Upper lobe of left lung (tissue), 6 donors: Measurements from ENCODE around the gene ACBD6. TPM values are rescaled to one million over a fixed set of nuclear protein-coding genes. Genes with fewer than 3 reads are reported as not detected.
"Not testable (repeated sequence)": the region's sequence is repeated elsewhere in the genome, so short reads cannot be mapped to it uniquely, and the experiment has no call there.

Experiments used
- ATAC-seq, 2 donors: fragments of 200-7000 bp; cut with Tn5 transposase; one replicate each; pipeline ENCODE4 v1.9.1; 2022; ENCODE audit warnings: mild to moderate bottlenecking in 2 of 2, moderate library complexity in 2 of 2; ENCODE audit not compliant: low FRiP score in 2 of 2
- DNase-seq, 2 donors: peaks; one replicate each; pipeline ENCODE4 v3.0.0-alpha.2; 2019 to 2020
- H3K27ac ChIP-seq, 4 donors: fragments of 200-600 bp; sonication (generic); one replicate each; pipeline ENCODE4 v1.5.1; 2016 to 2019
- H3K27me3 ChIP-seq, 4 donors: fragments of 200-600 bp; sonication (generic); one replicate each; pipeline ENCODE4 v1.5.1; 2017 to 2019
- H3K36me3 ChIP-seq, 4 donors: fragments of 200-600 bp; sonication (generic); one replicate each; pipeline ENCODE4 v1.5.1; 2016 to 2019
- H3K4me1 ChIP-seq, 4 donors: fragments of 200-600 bp; sonication (generic); one replicate each; pipeline ENCODE4 v1.5.1; 2018 to 2019
- H3K4me3 ChIP-seq, 4 donors: fragments of 200-600 bp; sonication (generic); one replicate each; pipeline ENCODE4 v1.5.1; 2017 to 2019; ENCODE audit warnings: mild to moderate bottlenecking in 2 of 4, moderate library complexity in 1 of 4
- H3K9me3 ChIP-seq, 4 donors: fragments of 200-600 bp; sonication (generic); one replicate each; pipeline ENCODE4 v1.5.1; 2018 to 2019
- EP300 ChIP-seq, 4 donors: sonication (generic); formaldehyde crosslinking; IDR thresholded peaks; one replicate each; pipeline ENCODE4 v1.5.1; 2017; ENCODE audit warnings: antibody characterized with exemption in 4 of 4, control low read depth in 2 of 4
- POLR2A ChIP-seq, 4 donors: fragments of 450-650 bp; IDR thresholded peaks; one replicate each; pipeline ENCODE4 v1.5.1; 2016 to 2017; ENCODE audit warnings: antibody characterized with exemption in 4 of 4, mild to moderate bottlenecking in 2 of 4
- POLR2AphosphoS5 ChIP-seq, 2 donors: sonication (generic); formaldehyde crosslinking; IDR thresholded peaks; one replicate each; pipeline ENCODE4 v1.5.1; 2017; ENCODE audit warnings: antibody characterized with exemption in 2 of 2
- WGBS, 2 donors: methylation state at CpG; one replicate each; pipeline ENCODE4 v1.1.5; 2017 to 2018; 5-methylcytosine and 5-hydroxymethylcytosine counted together
- total RNA-seq, 6 donors: library from RNA; depleted of rRNA in 4 of 6; stranded (reverse); fragments of >200 nt in 4 of 6; gene quantifications; one replicate each; pipeline versions ENCODE4 v1.1.0 to v1.2.1, GENCODE V29; 2016 to 2021
- TF ChIP-seq, protein P1 (sequence below), 6 experiments: fragments of 450-650 bp in 4 of 6; fragments of 200-600 bp in 2 of 6; sonication (generic) in 2 of 6; IDR thresholded peaks; one replicate each; pipeline ENCODE4 v1.5.1; 2016 to 2019; ENCODE audit warnings: antibody characterized with exemption in 6 of 6
- donor health status: DM: no; HTN: no; CAD: no; lungs with moderate emphysema.
- donor health status: DM: no; HTN: yes; CAD: no; lungs with severe emphysema.

ACBD6 gene
- total RNA-seq, 6 donors from 2014 or later, result 24.9 to 72.3 (median 51.5) TPM

DNA sequence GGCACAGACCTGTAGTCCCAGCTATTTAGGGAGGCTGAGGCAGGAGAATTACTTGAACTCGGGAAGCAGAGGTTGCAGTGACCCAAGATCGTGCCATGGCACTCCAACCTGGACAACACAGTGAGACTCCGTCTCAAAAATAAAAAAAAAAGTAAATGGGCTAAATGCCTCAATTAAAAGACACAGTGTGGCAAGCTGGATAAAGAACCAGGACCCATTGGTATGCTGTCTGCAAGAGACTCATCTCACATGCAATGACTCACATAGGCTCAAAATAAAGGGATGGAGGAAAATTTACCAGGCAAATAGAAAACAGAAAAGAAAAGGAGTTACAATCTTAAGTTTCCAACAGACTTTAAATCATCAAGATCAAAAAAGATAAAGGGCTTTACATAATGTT, 40.3 kb downstream of the ACBD6 start:
- WGBS, 2 donors, result 79 to 96% methylated on average over 3 of the region's 3 CpGs
- Histone ChIP-seq H3K27ac (no peak overlapping the region), H3K36me3 (no peaks in the 10 kb centered on the region), H3K9me3 (peaks cover 0 to 27% (median 15%) of the 10 kb centered on the region in 4 donors), H3K4me1 (no peaks in the 10 kb centered on the region), H3K4me3 (no peak overlapping the region), H3K27me3 (no peaks in the 10 kb centered on the region)
- no peak for DNase-seq
- no peak for TF ChIP-seq POLR2A (IDR thresholded peaks at IDR 0.05)
- no peak for ATAC-seq

DNA sequence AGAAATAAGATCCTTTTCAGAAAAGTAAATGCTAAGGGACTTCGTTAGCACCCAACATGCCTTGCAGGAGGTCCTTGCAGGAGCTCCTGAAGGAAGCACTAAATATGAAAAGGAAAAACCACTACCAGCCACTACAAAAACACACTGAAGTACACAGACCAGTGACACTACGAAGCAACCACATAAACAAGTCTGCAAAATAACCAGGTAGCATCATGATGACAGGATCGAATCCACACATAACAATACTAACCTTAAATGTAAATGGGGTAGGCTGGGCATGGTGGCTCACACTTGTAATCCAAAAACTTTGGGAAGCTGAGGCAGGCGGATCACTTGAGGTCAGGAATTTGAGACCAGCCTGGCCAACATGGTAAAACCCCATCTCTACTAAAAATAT, 40.7 kb downstream of the ACBD6 start:
- 91 to 96% methylated on average over 4 of the region's 4 CpGs for WGBS, 2 donors
- H3K36me3 ChIP-seq, DNase-seq, H3K27me3 ChIP-seq, H3K4me1 ChIP-seq, H3K4me3 ChIP-seq, H3K27ac ChIP-seq, ATAC-seq: not testable (repeated sequence)
- H3K9me3 ChIP-seq, result peaks cover 0 to 27% (median 15%) of the 10 kb centered on the region in 4 donors

DNA sequence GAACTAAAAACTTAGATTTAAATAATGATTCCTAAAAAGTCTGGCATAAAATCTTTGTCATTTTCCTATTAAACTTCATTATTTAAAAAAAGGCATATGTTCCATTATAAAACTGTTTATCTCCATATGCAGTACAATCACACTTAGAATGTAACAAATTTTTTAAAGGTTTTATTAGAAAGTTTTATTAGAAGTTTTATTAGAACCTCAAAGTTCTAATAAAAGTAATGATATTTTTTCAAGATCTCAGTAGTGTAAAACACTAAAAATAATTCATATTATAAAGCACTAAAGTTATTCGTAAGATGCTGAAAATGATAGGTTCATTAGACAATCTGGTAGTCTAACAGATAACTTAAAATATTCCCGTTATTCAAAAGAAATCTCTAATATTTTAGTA, 43.6 kb downstream of the ACBD6 start:
- ATAC-seq, result no peak
- no peaks in the 10 kb centered on the region for H3K36me3 ChIP-seq
- TF ChIP-seq EP300 (IDR thresholded peaks at IDR 0.05) (no peak), POLR2AphosphoS5 (IDR thresholded peaks at IDR 0.05) (no peak), POLR2A (IDR thresholded peaks at IDR 0.05) (no peak)
- TF ChIP-seq, protein P1, sequence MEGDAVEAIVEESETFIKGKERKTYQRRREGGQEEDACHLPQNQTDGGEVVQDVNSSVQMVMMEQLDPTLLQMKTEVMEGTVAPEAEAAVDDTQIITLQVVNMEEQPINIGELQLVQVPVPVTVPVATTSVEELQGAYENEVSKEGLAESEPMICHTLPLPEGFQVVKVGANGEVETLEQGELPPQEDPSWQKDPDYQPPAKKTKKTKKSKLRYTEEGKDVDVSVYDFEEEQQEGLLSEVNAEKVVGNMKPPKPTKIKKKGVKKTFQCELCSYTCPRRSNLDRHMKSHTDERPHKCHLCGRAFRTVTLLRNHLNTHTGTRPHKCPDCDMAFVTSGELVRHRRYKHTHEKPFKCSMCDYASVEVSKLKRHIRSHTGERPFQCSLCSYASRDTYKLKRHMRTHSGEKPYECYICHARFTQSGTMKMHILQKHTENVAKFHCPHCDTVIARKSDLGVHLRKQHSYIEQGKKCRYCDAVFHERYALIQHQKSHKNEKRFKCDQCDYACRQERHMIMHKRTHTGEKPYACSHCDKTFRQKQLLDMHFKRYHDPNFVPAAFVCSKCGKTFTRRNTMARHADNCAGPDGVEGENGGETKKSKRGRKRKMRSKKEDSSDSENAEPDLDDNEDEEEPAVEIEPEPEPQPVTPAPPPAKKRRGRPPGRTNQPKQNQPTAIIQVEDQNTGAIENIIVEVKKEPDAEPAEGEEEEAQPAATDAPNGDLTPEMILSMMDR (IDR thresholded peaks at IDR 0.05), result no peak
- no peak for DNase-seq
- 88 to 92% methylated on average over 2 of the region's 2 CpGs for WGBS, 2 donors
- H3K27ac ChIP-seq, result no peak overlapping the region
- no peak overlapping the region for H3K4me3 ChIP-seq
- peaks cover 0 to 15% (median 10%) of the 10 kb centered on the region in 4 donors for H3K9me3 ChIP-seq
- no peaks in the 10 kb centered on the region for H3K27me3 ChIP-seq
- no peaks in the 10 kb centered on the region for H3K4me1 ChIP-seq

DNA sequence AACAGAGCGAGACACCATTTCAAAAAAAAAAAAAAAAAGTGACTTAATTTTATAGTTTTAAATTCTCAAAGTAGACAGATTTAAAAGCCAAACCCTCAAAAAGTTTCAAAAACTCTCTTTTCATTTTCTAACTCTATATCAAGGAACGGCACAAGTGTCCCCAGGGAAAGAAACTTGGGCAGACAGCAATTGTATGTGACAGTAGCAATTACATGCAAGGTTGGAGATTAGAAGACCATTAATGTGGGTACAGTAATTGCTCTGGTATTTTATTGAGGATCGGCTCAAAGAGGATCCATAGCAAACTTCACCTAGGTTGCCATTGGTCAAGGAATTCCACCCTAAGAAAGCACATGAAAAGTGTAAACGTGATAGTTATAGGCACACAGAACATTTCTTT, 46.2 kb downstream of the ACBD6 start:
- WGBS, 2 donors, result 98% methylated on average over 4 of the region's 4 CpGs
- H3K27ac ChIP-seq, result no peak overlapping the region
- DNase-seq (no peak), ATAC-seq (no peak)
- H3K27me3 ChIP-seq, result no peaks in the 10 kb centered on the region
- H3K4me1 ChIP-seq, result no peaks in the 10 kb centered on the region
- no peak overlapping the region for H3K4me3 ChIP-seq
- H3K36me3 ChIP-seq, result peaks cover 0 to 3% (median 0%) of the 10 kb centered on the region in 4 donors
- H3K9me3 ChIP-seq, result peaks cover 0 to 6% (median 0%) of the 10 kb centered on the region in 4 donors
- no peak for TF ChIP-seq POLR2A (IDR thresholded peaks at IDR 0.05)

DNA sequence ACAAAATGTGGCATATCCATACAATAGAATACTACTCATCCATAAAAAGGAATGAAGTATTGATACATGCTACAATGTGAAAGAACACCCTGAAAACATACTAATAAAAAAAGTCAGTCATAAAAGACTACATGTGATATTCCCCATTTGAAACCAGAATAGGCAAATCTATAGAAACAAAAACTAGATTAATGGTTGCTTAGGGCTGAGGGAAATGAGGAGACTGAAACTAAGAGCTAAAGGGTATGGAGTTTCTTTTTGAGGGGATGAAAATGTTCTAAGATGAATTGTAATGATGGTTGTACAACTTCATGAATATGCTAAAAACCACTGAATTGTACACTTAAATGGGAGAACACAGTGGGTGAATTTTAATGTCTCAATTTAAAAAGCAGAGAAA, 50.9 kb downstream of the ACBD6 start:
- Histone ChIP-seq H3K9me3 (peaks cover 0 to 6% (median 0%) of the 10 kb centered on the region in 4 donors), H3K4me3 (no peak overlapping the region), H3K27me3 (no peaks in the 10 kb centered on the region), H3K36me3 (peaks cover 0 to 3% (median 0%) of the 10 kb centered on the region in 4 donors), H3K27ac (no peak overlapping the region), H3K4me1 (no peaks in the 10 kb centered on the region)
- DNase-seq (no peak), ATAC-seq (no peak)
- TF ChIP-seq POLR2AphosphoS5 (IDR thresholded peaks at IDR 0.05) (no peak), EP300 (IDR thresholded peaks at IDR 0.05) (no peak), POLR2A (IDR thresholded peaks at IDR 0.05) (no peak)
- TF ChIP-seq, protein P1 (IDR thresholded peaks at IDR 0.05), result no peak

DNA sequence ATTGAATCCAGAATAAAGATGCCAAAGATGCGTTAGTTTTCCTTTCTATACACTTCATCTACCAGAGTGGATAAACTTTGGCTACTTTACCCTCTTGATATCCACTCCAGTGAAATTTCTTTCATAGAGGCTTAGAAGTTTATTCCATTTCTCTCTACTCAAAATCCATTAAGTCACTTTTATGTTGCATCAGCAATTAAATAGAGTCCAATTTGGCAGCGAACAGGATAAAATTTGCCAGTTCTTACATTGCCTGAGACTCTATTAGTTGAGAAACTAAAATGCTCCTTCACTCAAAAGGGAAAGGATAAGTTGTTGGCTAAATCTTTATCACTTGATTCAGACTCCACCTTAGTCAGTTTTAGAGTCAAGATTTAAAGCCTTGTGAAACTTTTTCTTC, 57.9 kb downstream of the ACBD6 start:
- Histone ChIP-seq H3K36me3 (no peaks in the 10 kb centered on the region), H3K4me1 (peaks cover 0 to 3% (median 0%) of the 10 kb centered on the region in 4 donors), H3K27ac (no peak overlapping the region), H3K27me3 (no peaks in the 10 kb centered on the region), H3K4me3 (no peak overlapping the region), H3K9me3 (no peaks in the 10 kb centered on the region)
- 71 to 80% methylated on average over 2 of the region's 2 CpGs for WGBS, 2 donors
- no peak for TF ChIP-seq EP300 (IDR thresholded peaks at IDR 0.05)
- TF ChIP-seq, protein P1 (IDR thresholded peaks at IDR 0.05), result no peak
- TF ChIP-seq POLR2AphosphoS5 (IDR thresholded peaks at IDR 0.05), result no peak
- no peak for TF ChIP-seq POLR2A (IDR thresholded peaks at IDR 0.05)
- DNase-seq (no peak), ATAC-seq (no peak)
